HCT116 (cell line): ENCODE measurements around the gene BEND3. TPM values are rescaled to one million over a fixed set of nuclear protein-coding genes. Genes with fewer than 3 reads are reported as not detected.

Source experiments
- ATAC-seq: fragments of 200-7000 bp; cut with Tn5 transposase; 2 replicates; pipeline ENCODE4 v1.9.1; 2020; ENCODE audit warnings: mild to moderate bottlenecking, moderate library complexity
- BruUV-seq: library from RNA; stranded (reverse); fragments of 400-500 nt; replicated peaks from 2 replicates; lab custom pipeline; 2021; lab: Mats Ljungman, UMichigan
- CTCF ChIA-PET: fragments of 300-600 bp; sonication (Branson Sonifier 250); formaldehyde crosslinking; loops from one replicate; lab custom pipeline; 2021; ENCODE audit warnings: antibody characterized with exemption; lab: Charles Lee
- POLR2A ChIA-PET: fragments of 300-600, 350-600 bp; sonication (Branson Sonifier 250); formaldehyde crosslinking; loops from one replicate; lab custom pipeline; 2021; ENCODE audit warnings: antibody characterized with exemption; lab: Charles Lee
- RAD21 ChIA-PET, 2 experiments: fragments of 300-600 bp; sonication (Branson Sonifier 250); formaldehyde crosslinking; loops; one replicate each; lab custom pipeline; 2023; ENCODE audit warnings: low total read pairs in 2 of 2; ENCODE audit not compliant: uncharacterized antibody in 2 of 2, unreplicated experiment in 2 of 2, low non-redundant PET in 1 of 2; lab: Charles Lee
- DNase-seq: peaks from one replicate; pipeline ENCODE4 v3.0.0-alpha.2; 2010; ENCODE audit warnings: low read depth, low spot score
- H2AFZ ChIP-seq: fragments of 200-600 bp; shearing (Covaris generic), sonication (generic); 2 replicates; pipeline ENCODE4 v1.6.1; 2017; ENCODE audit warnings: low read depth, mixed run types, mixed read lengths, antibody characterized with exemption, low read length; ENCODE audit not compliant: poor library complexity, severe bottlenecking
- H3K27ac ChIP-seq: 2 replicates; pipeline ENCODE4 v1.5.1; 2012; ENCODE audit warnings: low read depth, low read length
- H3K27me3 ChIP-seq: fragments of 200-600 bp; sonication (generic); 2 replicates; pipeline ENCODE4 v1.6.1; 2016; ENCODE audit warnings: mixed run types, low read length, mixed read lengths; ENCODE audit not compliant: insufficient read depth
- H3K36me3 ChIP-seq, 2 experiments: fragments of 200-500 bp in 1 of 2; fragments of 200-600 bp in 1 of 2; sonication (Bioruptor generic) in 1 of 2; sonication (generic) in 1 of 2; 2 replicates each; pipeline versions ENCODE4 v1.5.1 to v1.6.1; 2014 to 2016; ENCODE audit warnings: low read length in 2 of 2, inconsistent platforms in 1 of 2, mixed read lengths in 1 of 2, mixed run types in 1 of 2; ENCODE audit not compliant: insufficient read depth in 2 of 2, control insufficient read depth in 1 of 2
- H3K4me1 ChIP-seq, 2 experiments: fragments of 200-600 bp in 1 of 2; sonication (generic) in 1 of 2; 2 replicates each; pipeline versions ENCODE4 v1.5.1 to v1.6.1; 2012 to 2017; ENCODE audit warnings: low read length in 2 of 2, inconsistent platforms in 1 of 2, mild to moderate bottlenecking in 1 of 2, mixed read lengths in 1 of 2, mixed run types in 1 of 2, moderate library complexity in 1 of 2; ENCODE audit not compliant: insufficient read depth in 2 of 2, control insufficient read depth in 1 of 2
- H3K4me2 ChIP-seq: fragments of 200-600 bp; sonication (generic); 2 replicates; pipeline ENCODE4 v1.6.1; 2017; ENCODE audit warnings: mixed run types, low read length, mixed read lengths
- H3K4me3 ChIP-seq, 2 experiments: fragments of 200-600 bp in 1 of 2; sonication (generic) in 1 of 2; replicated peaks in 1 of 2; 2 replicates each; pipeline ENCODE4 v1.5.1; 2011 to 2016; ENCODE audit warnings: low read length in 2 of 2, control low read depth in 1 of 2, low read depth in 1 of 2, mild to moderate bottlenecking in 1 of 2, mixed read lengths in 1 of 2, mixed run types in 1 of 2
- H3K79me2 ChIP-seq: fragments of 200-600 bp; sonication (generic); 2 replicates; pipeline ENCODE4 v1.6.1; 2017; ENCODE audit warnings: mild to moderate bottlenecking, mixed run types, low read length, moderate library complexity, mixed read lengths; ENCODE audit not compliant: insufficient read depth
- H3K9ac ChIP-seq: fragments of 200-600 bp; sonication (generic); 2 replicates; pipeline ENCODE4 v1.6.1; 2016; ENCODE audit warnings: low read length, mixed read lengths
- H3K9me2 ChIP-seq: fragments of 200-600 bp; sonication (generic), shearing (Covaris generic); 2 replicates; pipeline ENCODE4 v1.6.1; 2017; ENCODE audit warnings: mixed run types, mild to moderate bottlenecking, moderate library complexity; ENCODE audit not compliant: insufficient read depth
- H3K9me3 ChIP-seq, 2 experiments: fragments of 200-500 bp in 1 of 2; fragments of 200-600 bp in 1 of 2; sonication (Bioruptor generic) in 1 of 2; sonication (generic) in 1 of 2; 2 replicates each; pipeline ENCODE4 v1.6.1; 2014 to 2017; ENCODE audit warnings: low read length in 2 of 2, mixed read lengths in 2 of 2, inconsistent platforms in 1 of 2, low read depth in 1 of 2, mild to moderate bottlenecking in 1 of 2, mixed run types in 1 of 2, moderate library complexity in 1 of 2; ENCODE audit not compliant: control insufficient read depth in 1 of 2, insufficient read depth in 1 of 2
- H4K20me1 ChIP-seq: fragments of 200-600 bp; sonication (generic), shearing (Covaris generic); 2 replicates; pipeline ENCODE4 v1.6.1; 2017; ENCODE audit warnings: mixed run types, mild to moderate bottlenecking, moderate library complexity; ENCODE audit not compliant: insufficient read depth
- CBX3 ChIP-seq: IDR thresholded peaks from 2 replicates; pipeline ENCODE4 v1.6.1; 2012; ENCODE audit warnings: low read depth
- EZH2phosphoT487 ChIP-seq: fragments of 200-600 bp; IDR thresholded peaks from 2 replicates; pipeline ENCODE4 v1.6.1; 2018; ENCODE audit warnings: antibody characterized with exemption, borderline replicate concordance
- FOSL1 ChIP-seq: IDR thresholded peaks from 2 replicates; pipeline ENCODE4 v1.6.1; 2012; ENCODE audit warnings: low read depth
- POLR2A ChIP-seq: IDR thresholded peaks from 2 replicates; pipeline ENCODE4 v1.7.0; 2011; ENCODE audit warnings: borderline replicate concordance; ENCODE audit not compliant: insufficient read depth, insufficient read length; ENCODE audit errors: extremely low read depth
- POLR2AphosphoS5 ChIP-seq: IDR thresholded peaks from 2 replicates; pipeline ENCODE4 v1.6.1; 2011; ENCODE audit warnings: mild to moderate bottlenecking, low read depth, low read length, moderate library complexity
- SP1 ChIP-seq: IDR thresholded peaks from 2 replicates; pipeline ENCODE4 v1.6.1; 2012; ENCODE audit warnings: low read depth
- SRF ChIP-seq: IDR thresholded peaks from 2 replicates; pipeline ENCODE4 v1.6.1; 2012; ENCODE audit warnings: low read depth
- ZFX ChIP-seq: fragments of 450-650 bp; IDR thresholded peaks from 2 replicates; pipeline ENCODE4 v1.6.1; 2017
- ZNF274 ChIP-seq: fragments of 200-500 bp; sonication (Bioruptor generic); IDR thresholded peaks from 2 replicates; pipeline ENCODE4 v1.6.1; 2014; ENCODE audit warnings: mild to moderate bottlenecking, low read depth, low read length, inconsistent platforms
- intact Hi-C: fragments of 100-400 bp; cut with micrococcal nuclease; formaldehyde crosslinking; loops from 2 replicates; pipeline ENCODE4 v1.10.0; 2022
- total RNA-seq: library from RNA; stranded (reverse); gene quantifications from one replicate; pipeline ENCODE4 v1.2.1, GENCODE V29; 2021; ENCODE audit not compliant: unreplicated experiment
- TF ChIP-seq, protein P1 (sequence below): IDR thresholded peaks from 2 replicates; pipeline ENCODE4 v1.6.1; 2011; ENCODE audit warnings: mild to moderate bottlenecking, low read length, moderate library complexity; ENCODE audit not compliant: insufficient replicate concordance; ENCODE audit errors: extremely low read depth
- TF ChIP-seq, protein P2 (sequence below), 3 experiments: fragments of 200-600 bp in 1 of 3; sonication (generic) in 1 of 3; IDR thresholded peaks in 2 of 3; conservative IDR thresholded peaks in 1 of 3; 2 replicates each; pipeline ENCODE4 v1.5.1; 2012 to 2017; ENCODE audit warnings: low read depth in 2 of 3, low read length in 2 of 3, antibody characterized with exemption in 1 of 3, borderline replicate concordance in 1 of 3, control low read depth in 1 of 3, mild to moderate bottlenecking in 1 of 3, mixed read lengths in 1 of 3, mixed run types in 1 of 3, moderate library complexity in 1 of 3; ENCODE audit not compliant: insufficient read depth in 1 of 3
- TF ChIP-seq, protein P3 (sequence below): IDR thresholded peaks from 2 replicates; pipeline ENCODE4 v1.6.1; 2012; ENCODE audit warnings: low read depth

Gene BEND3
- total RNA-seq, 1 experiment from 2014 or later, result 6.3 TPM

- no peak for DNase-seq
- intact Hi-C loops, result no loop called here
- Histone ChIP-seq H2AFZ (no peak overlapping the region), H3K4me3 (no peak overlapping the region), H3K27me3 (no peaks in the 10 kb centered on the region), H3K36me3 (no peaks in the 10 kb centered on the region), H3K9me2 (no peaks in the 10 kb centered on the region), H3K27ac (no peak overlapping the region), H4K20me1 (no peaks in the 10 kb centered on the region), H3K79me2 (no peaks in the 10 kb centered on the region), H3K4me1 (no peaks in the 10 kb centered on the region), H3K4me2 (no peak overlapping the region), H3K9me3 (no peaks in the 10 kb centered on the region), H3K9ac (no peak overlapping the region)
- TF ChIP-seq ZNF274 (no peak), EZH2phosphoT487 (no peak), SP1 (no peak), CBX3 (no peak), POLR2AphosphoS5 (no peak), ZFX (no peak), SRF (no peak), FOSL1 (no peak)
- TF ChIP-seq, protein P1, sequence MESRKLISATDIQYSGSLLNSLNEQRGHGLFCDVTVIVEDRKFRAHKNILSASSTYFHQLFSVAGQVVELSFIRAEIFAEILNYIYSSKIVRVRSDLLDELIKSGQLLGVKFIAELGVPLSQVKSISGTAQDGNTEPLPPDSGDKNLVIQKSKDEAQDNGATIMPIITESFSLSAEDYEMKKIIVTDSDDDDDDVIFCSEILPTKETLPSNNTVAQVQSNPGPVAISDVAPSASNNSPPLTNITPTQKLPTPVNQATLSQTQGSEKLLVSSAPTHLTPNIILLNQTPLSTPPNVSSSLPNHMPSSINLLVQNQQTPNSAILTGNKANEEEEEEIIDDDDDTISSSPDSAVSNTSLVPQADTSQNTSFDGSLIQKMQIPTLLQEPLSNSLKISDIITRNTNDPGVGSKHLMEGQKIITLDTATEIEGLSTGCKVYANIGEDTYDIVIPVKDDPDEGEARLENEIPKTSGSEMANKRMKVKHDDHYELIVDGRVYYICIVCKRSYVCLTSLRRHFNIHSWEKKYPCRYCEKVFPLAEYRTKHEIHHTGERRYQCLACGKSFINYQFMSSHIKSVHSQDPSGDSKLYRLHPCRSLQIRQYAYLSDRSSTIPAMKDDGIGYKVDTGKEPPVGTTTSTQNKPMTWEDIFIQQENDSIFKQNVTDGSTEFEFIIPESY, result no peak
- ChIA-PET CTCF (no interaction called here), RAD21 (no interaction called here), POLR2A (interaction anchor here (1.7 kb wide), 1 partner anchor 20 kb away, joined by 3 read pairs; no protein-coding TSS in a partner anchor)
- no TSS peak for BruUV-seq
- ATAC-seq, result no peak
These were observed 10.5 kb upstream of the BEND3 start for GRCh38 chr6:107125771-107126170.

DNA sequence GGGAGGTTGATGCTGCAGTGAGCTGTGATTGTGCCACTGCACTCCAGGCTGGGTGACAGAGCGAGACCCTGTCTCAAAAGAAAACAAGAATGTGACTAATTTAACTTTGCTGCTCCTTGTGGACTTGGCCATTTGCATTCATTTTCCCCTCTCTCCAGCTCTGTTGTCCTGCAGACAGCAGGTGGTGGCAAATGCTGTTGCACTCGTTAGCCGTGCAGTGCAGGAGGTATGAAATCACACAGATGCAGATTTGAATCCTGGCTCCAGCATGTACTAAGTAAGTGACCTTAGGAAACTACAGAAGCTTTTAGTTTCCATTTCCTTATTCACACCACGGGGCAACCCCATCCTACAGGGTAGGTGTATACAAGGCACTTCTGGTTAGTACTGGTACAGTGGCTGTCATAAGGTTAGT is 9.6 kb upstream of the BEND3 start:
- Histone ChIP-seq H3K4me3 (no peak overlapping the region), H4K20me1 (no peaks in the 10 kb centered on the region), H3K27me3 (no peaks in the 10 kb centered on the region), H3K79me2 (no peaks in the 10 kb centered on the region), H3K9me3 (no peaks in the 10 kb centered on the region), H3K36me3 (no peaks in the 10 kb centered on the region), H2AFZ (no peak overlapping the region), H3K9ac (no peak overlapping the region), H3K27ac (no peak overlapping the region), H3K4me1 (no peaks in the 10 kb centered on the region), H3K4me2 (no peak overlapping the region), H3K9me2 (no peaks in the 10 kb centered on the region)
- POLR2A ChIA-PET, result interaction anchor here (1.7 kb wide), 1 partner anchor 21 kb away, joined by 3 read pairs; no protein-coding TSS in a partner anchor
- ATAC-seq (no peak), DNase-seq (no peak)
- BruUV-seq, result no TSS peak
- intact Hi-C loops, result no loop called here
- RAD21 ChIA-PET, result no interaction called here
- CTCF ChIA-PET, result interaction anchor here (1.1 kb wide), 1 partner anchor 11 kb away, joined by 5 read pairs; no protein-coding TSS in a partner anchor
- TF ChIP-seq, protein P2, sequence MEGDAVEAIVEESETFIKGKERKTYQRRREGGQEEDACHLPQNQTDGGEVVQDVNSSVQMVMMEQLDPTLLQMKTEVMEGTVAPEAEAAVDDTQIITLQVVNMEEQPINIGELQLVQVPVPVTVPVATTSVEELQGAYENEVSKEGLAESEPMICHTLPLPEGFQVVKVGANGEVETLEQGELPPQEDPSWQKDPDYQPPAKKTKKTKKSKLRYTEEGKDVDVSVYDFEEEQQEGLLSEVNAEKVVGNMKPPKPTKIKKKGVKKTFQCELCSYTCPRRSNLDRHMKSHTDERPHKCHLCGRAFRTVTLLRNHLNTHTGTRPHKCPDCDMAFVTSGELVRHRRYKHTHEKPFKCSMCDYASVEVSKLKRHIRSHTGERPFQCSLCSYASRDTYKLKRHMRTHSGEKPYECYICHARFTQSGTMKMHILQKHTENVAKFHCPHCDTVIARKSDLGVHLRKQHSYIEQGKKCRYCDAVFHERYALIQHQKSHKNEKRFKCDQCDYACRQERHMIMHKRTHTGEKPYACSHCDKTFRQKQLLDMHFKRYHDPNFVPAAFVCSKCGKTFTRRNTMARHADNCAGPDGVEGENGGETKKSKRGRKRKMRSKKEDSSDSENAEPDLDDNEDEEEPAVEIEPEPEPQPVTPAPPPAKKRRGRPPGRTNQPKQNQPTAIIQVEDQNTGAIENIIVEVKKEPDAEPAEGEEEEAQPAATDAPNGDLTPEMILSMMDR (IDR thresholded peaks at IDR 0.05 in 2 of 3, conservative IDR thresholded peaks at IDR 0.05 in 1 of 3; ENCODE audit: borderline replicate concordance in 1 of 3, insufficient read depth in 1 of 3, low read depth in 2 of 3, low read length in 2 of 3), result no peak
- TF ChIP-seq, protein P3, sequence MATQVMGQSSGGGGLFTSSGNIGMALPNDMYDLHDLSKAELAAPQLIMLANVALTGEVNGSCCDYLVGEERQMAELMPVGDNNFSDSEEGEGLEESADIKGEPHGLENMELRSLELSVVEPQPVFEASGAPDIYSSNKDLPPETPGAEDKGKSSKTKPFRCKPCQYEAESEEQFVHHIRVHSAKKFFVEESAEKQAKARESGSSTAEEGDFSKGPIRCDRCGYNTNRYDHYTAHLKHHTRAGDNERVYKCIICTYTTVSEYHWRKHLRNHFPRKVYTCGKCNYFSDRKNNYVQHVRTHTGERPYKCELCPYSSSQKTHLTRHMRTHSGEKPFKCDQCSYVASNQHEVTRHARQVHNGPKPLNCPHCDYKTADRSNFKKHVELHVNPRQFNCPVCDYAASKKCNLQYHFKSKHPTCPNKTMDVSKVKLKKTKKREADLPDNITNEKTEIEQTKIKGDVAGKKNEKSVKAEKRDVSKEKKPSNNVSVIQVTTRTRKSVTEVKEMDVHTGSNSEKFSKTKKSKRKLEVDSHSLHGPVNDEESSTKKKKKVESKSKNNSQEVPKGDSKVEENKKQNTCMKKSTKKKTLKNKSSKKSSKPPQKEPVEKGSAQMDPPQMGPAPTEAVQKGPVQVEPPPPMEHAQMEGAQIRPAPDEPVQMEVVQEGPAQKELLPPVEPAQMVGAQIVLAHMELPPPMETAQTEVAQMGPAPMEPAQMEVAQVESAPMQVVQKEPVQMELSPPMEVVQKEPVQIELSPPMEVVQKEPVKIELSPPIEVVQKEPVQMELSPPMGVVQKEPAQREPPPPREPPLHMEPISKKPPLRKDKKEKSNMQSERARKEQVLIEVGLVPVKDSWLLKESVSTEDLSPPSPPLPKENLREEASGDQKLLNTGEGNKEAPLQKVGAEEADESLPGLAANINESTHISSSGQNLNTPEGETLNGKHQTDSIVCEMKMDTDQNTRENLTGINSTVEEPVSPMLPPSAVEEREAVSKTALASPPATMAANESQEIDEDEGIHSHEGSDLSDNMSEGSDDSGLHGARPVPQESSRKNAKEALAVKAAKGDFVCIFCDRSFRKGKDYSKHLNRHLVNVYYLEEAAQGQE, result no peak
- TF ChIP-seq POLR2AphosphoS5, result no peak
- no peak for TF ChIP-seq SRF
- TF ChIP-seq ZFX, result no peak
- TF ChIP-seq POLR2A, result no peak
- no peak for TF ChIP-seq FOSL1
